ENCODE results near the gene AGR2.
"Not testable (repeated sequence)": the region's sequence is repeated elsewhere in the genome, so short reads cannot be mapped to it uniquely, and the experiment has no call there.

AGR2 gene

DNA sequence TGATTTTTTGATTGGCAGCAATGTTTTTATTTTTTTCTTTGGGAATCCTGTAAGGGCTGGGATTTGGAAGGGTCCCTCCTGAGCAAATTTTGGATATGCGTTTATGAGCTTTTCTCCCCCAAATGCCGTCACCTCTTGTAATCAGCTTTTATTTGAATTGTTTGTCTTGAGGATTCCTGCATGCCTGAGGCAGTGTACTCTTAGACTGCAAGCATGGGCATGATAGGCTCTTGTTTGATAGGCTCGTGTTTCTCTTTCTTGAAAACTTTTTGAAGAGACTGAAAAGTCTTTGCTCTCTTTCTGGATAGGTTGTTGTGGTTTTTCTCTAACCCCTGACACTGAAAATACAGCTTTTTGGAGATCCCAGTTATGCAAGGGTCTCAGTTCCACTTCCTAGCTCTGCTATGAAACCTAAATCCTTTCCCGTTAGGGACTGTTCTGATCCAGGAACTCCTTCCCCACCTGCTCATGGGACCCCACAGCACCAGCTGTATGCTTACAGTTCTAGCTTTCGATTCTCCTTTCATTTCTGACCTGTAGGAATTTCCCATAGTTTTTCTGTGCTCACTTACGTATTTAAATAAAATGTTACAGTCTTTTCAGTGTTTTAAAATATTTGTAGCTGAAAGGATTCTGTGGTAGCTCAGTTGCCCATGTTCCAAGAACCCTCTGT is 34.0 kb downstream of the AGR2 start:
- H3K4me3 ChIP-seq (ENCODE audit: low read depth, low read length): no peak overlapping the region
- TF ChIP-seq CTCF (IDR thresholded peaks at IDR 0.05; ENCODE audit: borderline replicate concordance, insufficient read depth, low read depth, low read length): no peak

GRCh38 chr7:16769994-16770393 is 34.8 kb downstream of the AGR2 start:
- not testable (repeated sequence) for H3K4me3 ChIP-seq (ENCODE audit: low read depth, low read length)

- H3K4me3 ChIP-seq (ENCODE audit: low read depth, low read length): no peak overlapping the region
Measured at GRCh38 chr7:16765436-16765859, 39.4 kb downstream of the AGR2 start.

GRCh38 chr7:16764942-16765341 is 39.9 kb downstream of the AGR2 start:
- no peak overlapping the region for H3K4me3 ChIP-seq (ENCODE audit: low read depth, low read length)
- no peak for TF ChIP-seq CTCF (IDR thresholded peaks at IDR 0.05; ENCODE audit: borderline replicate concordance, insufficient read depth, low read depth, low read length)

More at GRCh38 chr7:16765436-16765859, 39.4 kb downstream of the AGR2 start:
- no peak for TF ChIP-seq CTCF (IDR thresholded peaks at IDR 0.05; ENCODE audit: borderline replicate concordance, insufficient read depth, low read depth, low read length)

DNA sequence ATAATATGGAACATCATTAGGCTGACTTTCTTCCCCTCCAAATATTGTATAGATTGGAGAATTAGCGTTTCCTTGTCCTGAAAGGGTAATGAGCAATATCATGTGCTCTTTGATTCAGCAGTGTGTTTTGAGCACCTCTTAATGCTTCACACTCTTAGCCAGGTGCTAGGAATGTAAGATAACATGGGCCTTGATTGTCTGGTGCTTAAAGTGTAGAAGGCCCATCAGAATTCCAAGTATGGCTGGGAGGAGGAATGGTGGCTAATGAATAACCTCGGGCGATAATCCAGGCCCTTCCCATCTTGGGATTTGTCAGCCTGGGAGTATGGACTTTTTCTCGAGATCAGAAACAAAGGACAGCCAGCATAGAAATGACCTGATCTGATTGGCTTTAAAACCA is 42.6 kb downstream of the AGR2 start:
- no peak overlapping the region for H3K4me3 ChIP-seq (ENCODE audit: low read depth, low read length)
- no peak for TF ChIP-seq CTCF (IDR thresholded peaks at IDR 0.05; ENCODE audit: borderline replicate concordance, insufficient read depth, low read depth, low read length)

DNA sequence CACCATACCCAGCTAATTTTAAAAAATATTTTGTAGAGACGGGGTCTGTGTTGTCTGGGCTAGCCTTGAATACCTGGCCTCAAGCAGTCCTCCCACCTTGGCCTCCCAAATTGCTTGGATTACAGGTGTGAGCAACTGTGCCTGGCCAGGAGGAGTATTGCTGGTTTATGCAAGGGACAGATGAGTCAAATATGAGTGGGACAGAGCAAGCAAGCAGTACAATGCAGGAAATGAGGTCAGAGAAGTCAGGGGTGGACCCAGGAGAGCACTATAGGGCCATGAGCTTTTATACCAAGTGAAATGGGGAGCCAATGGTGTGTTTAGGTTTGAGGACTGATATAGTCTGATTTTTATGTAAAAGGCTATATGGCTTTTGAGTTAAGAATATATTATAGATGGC is 45.0 kb downstream of the AGR2 start:
- no peak for TF ChIP-seq CTCF (IDR thresholded peaks at IDR 0.05; ENCODE audit: borderline replicate concordance, insufficient read depth, low read depth, low read length)
- no peak overlapping the region for H3K4me3 ChIP-seq (ENCODE audit: low read depth, low read length)

DNA sequence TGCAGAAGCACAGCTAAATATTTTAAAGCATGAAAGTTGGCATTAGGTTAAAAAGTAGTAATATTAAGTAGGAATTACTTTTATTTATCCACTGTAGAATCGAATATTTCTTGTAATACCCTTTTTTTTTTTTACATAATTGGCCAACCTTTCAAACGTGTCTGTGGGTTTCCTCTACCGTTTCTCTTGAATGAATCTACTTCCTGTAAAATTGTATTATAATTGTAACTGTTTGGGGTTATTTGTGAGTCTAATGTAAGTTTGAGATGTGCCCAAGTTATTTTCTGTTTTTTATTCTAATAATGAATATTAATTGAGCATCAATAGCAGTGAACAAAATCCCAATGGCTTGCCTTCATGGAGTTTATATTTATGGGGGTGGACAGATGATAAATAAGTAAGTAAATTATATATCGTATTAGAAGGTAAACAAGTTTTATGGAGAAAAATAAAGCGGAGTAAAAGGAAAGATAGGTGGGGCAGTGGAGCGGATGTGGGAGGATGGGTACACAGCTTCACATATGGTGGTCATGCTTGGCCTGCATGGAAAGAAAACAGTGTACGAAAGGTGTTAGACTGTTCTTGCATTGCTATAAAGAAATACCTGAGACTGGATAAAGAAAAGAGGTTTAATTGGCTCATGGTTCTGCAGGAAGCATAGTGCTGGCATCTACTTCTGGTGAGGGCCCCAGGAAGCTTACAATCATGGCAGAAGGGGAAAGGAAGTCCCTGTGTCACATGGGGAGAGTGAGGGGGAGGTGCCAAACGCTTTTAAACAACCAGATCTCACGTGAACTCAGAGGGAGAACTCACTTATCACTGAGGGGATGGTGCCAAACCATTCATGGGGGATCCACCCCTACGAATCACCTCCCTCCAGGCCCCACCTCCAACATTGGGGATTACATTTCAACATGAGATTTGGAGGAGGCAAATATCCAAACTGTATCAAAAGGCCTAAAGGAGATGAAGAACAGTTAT is 45.9 kb downstream of the AGR2 start:
- TF ChIP-seq CTCF (IDR thresholded peaks at IDR 0.05; ENCODE audit: borderline replicate concordance, insufficient read depth, low read depth, low read length): no peak
- H3K4me3 ChIP-seq (ENCODE audit: low read depth, low read length): no peak overlapping the region
